OCI-LY3 (cell line): ENCODE data around the gene WDSUB1.

ENCODE experiments used
- CTCF ChIP-seq: fragments of 200-600, 300-600 bp; sonication (generic); IDR thresholded peaks from 2 replicates; pipeline ENCODE4 v1.5.1; 2014; ENCODE audit warnings: antibody characterized with exemption, low read length, low read depth
- EZH2phosphoT487 ChIP-seq: fragments of 200-600 bp; shearing (Covaris generic); IDR thresholded peaks from 2 replicates; pipeline ENCODE4 v1.6.1; 2018; ENCODE audit warnings: antibody characterized with exemption, mixed run types, low read depth

GRCh38 chr2:159326569-159327255 is 40.2 kb upstream of the WDSUB1 start:
- no peak for TF ChIP-seq CTCF
- no peak for TF ChIP-seq EZH2phosphoT487
